SU-DHL-6 (cell line): ENCODE measurements around the gene EVC.

Experiments used
- H2AFZ ChIP-seq: fragments of 200-600 bp; sonication (generic); 2 replicates; pipeline ENCODE4 v1.6.1; 2014; ENCODE audit warnings: low read depth, mild to moderate bottlenecking, moderate library complexity, mixed read lengths, antibody characterized with exemption, low read length; ENCODE audit not compliant: severe bottlenecking
- H3F3A ChIP-seq: fragments of 200-600 bp; shearing (Covaris generic); 2 replicates; pipeline ENCODE4 v1.6.0; 2016; ENCODE audit warnings: antibody characterized with exemption, mild to moderate bottlenecking; ENCODE audit not compliant: insufficient read depth
- H3K27ac ChIP-seq: fragments of 200-600 bp; sonication (generic); 2 replicates; pipeline ENCODE4 v1.5.1; 2016; ENCODE audit warnings: low read depth, mild to moderate bottlenecking, low read length, moderate library complexity, mixed read lengths
- H3K27me3 ChIP-seq: fragments of 200-600 bp; sonication (generic), shearing (Covaris generic); 2 replicates; pipeline ENCODE4 v1.6.0; 2014; ENCODE audit warnings: mild to moderate bottlenecking, low read length
- H3K36me3 ChIP-seq: fragments of 200-600 bp; sonication (generic); 2 replicates; pipeline ENCODE4 v1.6.1; 2014; ENCODE audit warnings: mild to moderate bottlenecking, low read length, mixed read lengths
- H3K4me2 ChIP-seq: fragments of 300-600, 200-600 bp; shearing (Covaris generic), sonication (generic); 2 replicates; pipeline ENCODE4 v1.6.0; 2014; ENCODE audit warnings: low read length, low read depth, mild to moderate bottlenecking; ENCODE audit not compliant: poor library complexity, severe bottlenecking
- H3K4me3 ChIP-seq: fragments of 200-600 bp; sonication (generic); 2 replicates; pipeline ENCODE4 v1.5.1; 2014; ENCODE audit warnings: antibody characterized with exemption, low read length, mild to moderate bottlenecking, mixed read lengths; ENCODE audit not compliant: insufficient read depth, poor library complexity, severe bottlenecking
- H3K79me2 ChIP-seq: fragments of 200-600 bp; sonication (generic); 2 replicates; pipeline ENCODE4 v1.6.1; 2014; ENCODE audit warnings: mild to moderate bottlenecking, low read length, moderate library complexity; ENCODE audit not compliant: insufficient read depth
- H3K9ac ChIP-seq: fragments of 200-600 bp; sonication (generic); 2 replicates; pipeline ENCODE4 v1.7.0; 2014; ENCODE audit warnings: mild to moderate bottlenecking, low read length
- H3K9me2 ChIP-seq: fragments of 200-600 bp; sonication (generic); replicated peaks from 2 replicates; pipeline ENCODE4 v1.6.1; 2014; ENCODE audit warnings: low read length; ENCODE audit not compliant: insufficient read depth
- H3K9me3 ChIP-seq: fragments of 200-600 bp; sonication (generic); 2 replicates; pipeline ENCODE4 v1.6.1; 2014; ENCODE audit warnings: low read length, mixed read lengths; ENCODE audit not compliant: insufficient read depth
- H4K20me1 ChIP-seq: fragments of 200-600 bp; sonication (generic); 2 replicates; pipeline ENCODE4 v1.6.1; 2014; ENCODE audit warnings: low read depth, mild to moderate bottlenecking, antibody characterized with exemption, low read length, moderate library complexity, mixed read lengths
- EZH2phosphoT487 ChIP-seq: fragments of 200-600 bp; sonication (generic), shearing (Covaris generic); conservative IDR thresholded peaks from 2 replicates; pipeline ENCODE4 v1.6.1; 2018; ENCODE audit warnings: mild to moderate bottlenecking, antibody characterized with exemption, low read length, moderate library complexity, mixed read lengths
- TF ChIP-seq, protein P1 (sequence below): fragments of 200-600 bp; sonication (generic); IDR thresholded peaks from one replicate; pipeline ENCODE4 v1.5.1; 2017; ENCODE audit warnings: antibody characterized with exemption, mild to moderate bottlenecking, low read length, moderate library complexity; ENCODE audit not compliant: insufficient read depth, poor library complexity, severe bottlenecking

EVC gene

DNA sequence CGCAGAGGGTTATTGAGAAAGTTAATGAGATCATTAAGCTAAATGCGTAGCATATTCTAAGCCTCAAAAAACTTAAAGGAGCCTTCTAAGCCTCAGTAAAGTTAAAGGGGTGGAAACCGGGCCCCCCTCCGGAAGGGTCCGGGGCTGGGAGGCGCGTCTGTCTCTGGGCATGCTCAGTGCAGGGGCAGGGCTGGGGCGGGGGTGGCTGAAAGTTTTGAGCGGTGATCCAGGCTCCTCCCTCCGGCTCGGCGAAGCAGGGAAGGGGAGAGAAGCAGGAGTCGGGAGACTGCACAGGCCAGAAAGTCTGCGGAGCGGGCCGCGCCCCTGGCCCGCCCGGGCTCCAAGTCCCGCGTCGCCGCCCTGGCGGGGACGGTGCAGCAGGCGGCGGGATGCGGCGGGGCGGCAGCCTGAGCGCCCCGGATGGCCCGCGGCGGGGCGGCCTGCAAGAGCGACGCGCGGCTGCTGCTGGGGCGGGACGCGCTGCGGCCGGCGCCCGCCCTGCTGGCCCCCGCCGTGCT lies at the start of gene EVC:
Gene EVC (plus strand): TSS at position 241 of the 518 bp plus-strand sequence. CDS start 180 bp downstream, at position 421.
- Histone ChIP-seq H3K4me3 (no peak within 1 kb of the TSS), H3K4me2 (no peak within 1 kb of the TSS)

DNA sequence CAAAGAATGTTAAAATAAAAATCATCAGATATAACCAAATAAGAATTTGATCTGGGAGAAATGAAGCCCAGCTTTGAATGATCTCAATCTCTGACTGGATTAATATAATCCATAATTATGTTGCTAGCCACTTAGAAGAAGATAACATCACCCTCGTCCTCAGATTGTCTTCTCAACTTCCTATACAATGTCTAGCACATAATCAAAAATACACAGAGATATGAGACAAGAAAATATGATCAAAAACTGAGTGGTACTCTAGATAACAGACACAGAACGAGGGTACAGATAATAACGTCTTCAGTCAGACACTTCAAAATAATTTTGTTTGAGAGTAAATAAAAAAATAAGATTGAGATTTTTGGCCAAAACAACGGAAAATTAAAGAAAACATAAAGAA lies 49.8 kb upstream of the EVC start:
- no peak overlapping the region for H3K4me2 ChIP-seq
- H3K9me3 ChIP-seq, result no peaks in the 10 kb centered on the region
- H3K9ac ChIP-seq, result no peak overlapping the region
- H2AFZ ChIP-seq, result no peak overlapping the region
- no peak overlapping the region for H3K27ac ChIP-seq
- H4K20me1 ChIP-seq, result no peaks in the 10 kb centered on the region
- no peaks in the 10 kb centered on the region for H3K36me3 ChIP-seq
- no peaks in the 10 kb centered on the region for H3K9me2 ChIP-seq
- TF ChIP-seq EZH2phosphoT487, result no peak
- TF ChIP-seq, protein P1, sequence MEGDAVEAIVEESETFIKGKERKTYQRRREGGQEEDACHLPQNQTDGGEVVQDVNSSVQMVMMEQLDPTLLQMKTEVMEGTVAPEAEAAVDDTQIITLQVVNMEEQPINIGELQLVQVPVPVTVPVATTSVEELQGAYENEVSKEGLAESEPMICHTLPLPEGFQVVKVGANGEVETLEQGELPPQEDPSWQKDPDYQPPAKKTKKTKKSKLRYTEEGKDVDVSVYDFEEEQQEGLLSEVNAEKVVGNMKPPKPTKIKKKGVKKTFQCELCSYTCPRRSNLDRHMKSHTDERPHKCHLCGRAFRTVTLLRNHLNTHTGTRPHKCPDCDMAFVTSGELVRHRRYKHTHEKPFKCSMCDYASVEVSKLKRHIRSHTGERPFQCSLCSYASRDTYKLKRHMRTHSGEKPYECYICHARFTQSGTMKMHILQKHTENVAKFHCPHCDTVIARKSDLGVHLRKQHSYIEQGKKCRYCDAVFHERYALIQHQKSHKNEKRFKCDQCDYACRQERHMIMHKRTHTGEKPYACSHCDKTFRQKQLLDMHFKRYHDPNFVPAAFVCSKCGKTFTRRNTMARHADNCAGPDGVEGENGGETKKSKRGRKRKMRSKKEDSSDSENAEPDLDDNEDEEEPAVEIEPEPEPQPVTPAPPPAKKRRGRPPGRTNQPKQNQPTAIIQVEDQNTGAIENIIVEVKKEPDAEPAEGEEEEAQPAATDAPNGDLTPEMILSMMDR, result no peak
- no peak overlapping the region for H3K4me3 ChIP-seq
- no peaks in the 10 kb centered on the region for H3F3A ChIP-seq
- H3K79me2 ChIP-seq, result no peaks in the 10 kb centered on the region
- no peaks in the 10 kb centered on the region for H3K27me3 ChIP-seq

More for the DNA sequence above, at the start of gene EVC:
- no peak within 1 kb of the TSS for H3K27ac ChIP-seq
- no peaks in the 10 kb centered on the region for H3K36me3 ChIP-seq
- TF ChIP-seq EZH2phosphoT487, result no peak
- TF ChIP-seq, protein P1, result no peak
- H3F3A ChIP-seq, result no peaks in the 10 kb centered on the region
- H4K20me1 ChIP-seq, result no peaks in the 10 kb centered on the region
- no peaks in the 10 kb centered on the region for H3K79me2 ChIP-seq
- H2AFZ ChIP-seq, result no peak within 1 kb of the TSS
- H3K9ac ChIP-seq, result no peak within 1 kb of the TSS
- H3K27me3 ChIP-seq, result no peaks in the 10 kb centered on the region
- no peaks in the 10 kb centered on the region for H3K9me3 ChIP-seq
- no peaks in the 10 kb centered on the region for H3K9me2 ChIP-seq

DNA sequence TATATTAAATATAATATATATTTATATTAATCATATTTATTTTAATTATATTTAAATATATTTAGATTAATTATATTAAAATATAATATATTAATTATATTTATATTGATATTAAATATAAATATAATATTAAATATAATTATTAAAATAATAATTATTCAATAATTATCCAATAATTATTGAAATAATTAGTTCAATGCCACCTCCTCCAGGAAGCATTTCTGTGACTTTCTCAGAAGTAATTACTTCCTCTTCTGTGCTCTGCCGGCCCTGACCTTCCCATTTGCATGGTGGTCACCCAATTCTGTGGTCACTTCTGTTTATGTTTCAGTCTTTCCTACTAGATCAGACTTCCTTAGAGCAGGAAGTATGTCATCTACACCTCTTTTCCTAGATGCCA lies 48.4 kb upstream of the EVC start:
- Histone ChIP-seq H3K4me2 (no peak overlapping the region), H3K36me3 (no peaks in the 10 kb centered on the region), H3K27ac (no peak overlapping the region), H3K27me3 (no peaks in the 10 kb centered on the region), H3K9ac (no peak overlapping the region), H3K79me2 (no peaks in the 10 kb centered on the region), H2AFZ (no peak overlapping the region), H3K9me3 (no peaks in the 10 kb centered on the region), H3F3A (no peaks in the 10 kb centered on the region), H3K4me3 (no peak overlapping the region), H3K9me2 (no peaks in the 10 kb centered on the region), H4K20me1 (no peaks in the 10 kb centered on the region)
- TF ChIP-seq EZH2phosphoT487, result no peak
- TF ChIP-seq, protein P1, result no peak
